HL-60 (cell line): ENCODE data around the gene TXNRD3.

ENCODE experiments used
- DNase-seq, 2 experiments: peaks; one replicate each; pipeline ENCODE4 v3.0.0-alpha.2; 2010 to 2020; ENCODE audit warnings: low read depth in 1 of 2, low spot score in 1 of 2
- H3K27ac ChIP-seq: fragments of 250-450 bp; sonication (Bioruptor Pico); replicated peaks from 2 replicates; pipeline ENCODE4 v1.5.1; 2020; ENCODE audit warnings: mild to moderate bottlenecking, moderate library complexity
- H3K27me3 ChIP-seq: fragments of 250-450 bp; sonication (Bioruptor Pico); 2 replicates; pipeline ENCODE4 v1.5.1; 2021; ENCODE audit warnings: mild to moderate bottlenecking, moderate library complexity; ENCODE audit not compliant: insufficient read depth, poor library complexity, severe bottlenecking
- H3K4me3 ChIP-seq: replicated peaks from 2 replicates; pipeline ENCODE4 v1.5.1; 2011; ENCODE audit warnings: mild to moderate bottlenecking, control low read depth, low read length; ENCODE audit not compliant: insufficient read depth
- CTCF ChIP-seq: IDR thresholded peaks from one replicate; pipeline ENCODE4 v1.5.1; 2011; ENCODE audit warnings: low read length, control low read depth, inconsistent platforms; ENCODE audit not compliant: insufficient read depth
- GABPA ChIP-seq: IDR thresholded peaks from 2 replicates; pipeline ENCODE4 v1.6.1; 2012; ENCODE audit warnings: low read depth
- POLR2AphosphoS5 ChIP-seq: IDR thresholded peaks from 2 replicates; pipeline ENCODE4 v1.6.1; 2012; ENCODE audit warnings: low read depth
- REST ChIP-seq: IDR thresholded peaks from 2 replicates; pipeline ENCODE4 v1.6.1; 2012; ENCODE audit warnings: low read depth; ENCODE audit not compliant: insufficient replicate concordance
- SPI1 ChIP-seq: IDR thresholded peaks from 2 replicates; pipeline ENCODE4 v1.6.1; 2012; ENCODE audit warnings: low read depth, mild to moderate bottlenecking, borderline replicate concordance

Gene TXNRD3

GRCh38 chr3:126684218-126684751, 29.4 kb upstream of the TXNRD3 start:
- Histone ChIP-seq H3K27me3 (peaks cover 5% of the 10 kb centered on the region), H3K4me3 (no peak overlapping the region), H3K27ac (no peak overlapping the region)
- TF ChIP-seq POLR2AphosphoS5 (no peak), SPI1 (no peak), GABPA (no peak), REST (no peak), CTCF (no peak)
- no peak for DNase-seq

GRCh38 chr3:126683069-126683468, 28.1 kb upstream of the TXNRD3 start:
- DNase-seq, result no peak
- no peak for TF ChIP-seq REST
- TF ChIP-seq SPI1, result no peak
- no peak for TF ChIP-seq POLR2AphosphoS5
- no peak for TF ChIP-seq GABPA
- TF ChIP-seq CTCF, result no peak
- Histone ChIP-seq H3K27ac (no peak overlapping the region), H3K4me3 (no peak overlapping the region), H3K27me3 (peaks cover 3% of the 10 kb centered on the region)

- H3K27ac ChIP-seq, result no peak overlapping the region
- no peak for DNase-seq
- peaks cover 3% of the 10 kb centered on the region for H3K27me3 ChIP-seq
- H3K4me3 ChIP-seq, result no peak overlapping the region
- TF ChIP-seq POLR2AphosphoS5 (no peak), SPI1 (no peak), REST (no peak), GABPA (no peak), CTCF (no peak)
Measured at GRCh38 chr3:126682009-126682408, 27.1 kb upstream of the TXNRD3 start.
